CD4-positive, alpha-beta T cell treated with Interleukin-12 subunit alpha and Interleukin-12 subunit beta, for 1 hour (primary cell): Measurements from ENCODE around the gene FAM177A1.
"Not testable (repeated sequence)": the region's sequence is repeated elsewhere in the genome, so short reads cannot be mapped to it uniquely, and the experiment has no call there.

Source experiments
- DNase-seq: peaks from one replicate; pipeline ENCODE4 v3.0.0-alpha.2; 2020

Gene FAM177A1, protein sequence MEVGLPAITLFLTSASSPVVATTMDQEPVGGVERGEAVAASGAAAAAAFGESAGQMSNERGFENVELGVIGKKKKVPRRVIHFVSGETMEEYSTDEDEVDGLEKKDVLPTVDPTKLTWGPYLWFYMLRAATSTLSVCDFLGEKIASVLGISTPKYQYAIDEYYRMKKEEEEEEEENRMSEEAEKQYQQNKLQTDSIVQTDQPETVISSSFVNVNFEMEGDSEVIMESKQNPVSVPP

DNA sequence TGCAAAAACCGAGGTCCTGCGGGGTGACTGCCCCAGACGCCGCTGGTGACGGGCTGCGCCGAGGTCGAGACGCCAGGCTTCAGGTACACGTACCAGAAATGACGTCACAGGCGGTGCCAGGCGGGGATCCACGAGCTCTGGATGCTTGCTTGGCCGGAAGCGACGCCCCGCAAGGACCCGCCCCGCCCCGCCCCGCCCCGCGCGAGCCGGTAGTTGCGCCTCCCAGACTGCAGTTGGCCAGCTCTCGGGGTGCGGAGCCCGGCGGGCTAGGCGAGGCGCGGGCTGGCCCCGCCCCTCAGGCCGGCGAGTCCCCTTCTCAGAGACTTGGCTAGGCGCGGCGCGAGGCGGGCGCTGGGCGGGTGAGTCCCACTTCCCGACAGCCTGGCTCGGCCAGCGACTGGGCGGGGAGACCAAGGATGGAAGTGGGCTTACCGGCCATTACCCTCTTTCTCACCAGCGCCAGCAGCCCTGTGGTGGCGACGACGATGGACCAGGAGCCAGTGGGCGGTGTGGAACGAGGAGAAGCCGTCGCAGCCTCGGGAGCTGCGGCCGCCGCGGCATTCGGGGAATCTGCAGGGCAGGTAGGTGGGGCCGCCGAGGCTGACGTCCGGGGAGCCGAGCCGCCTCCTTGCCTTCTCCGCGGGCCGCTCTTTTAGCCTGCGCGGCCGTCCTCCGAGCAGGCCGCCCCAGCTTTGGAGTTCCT is at the start of gene FAM177A1:
FAM177A1 (plus strand) TSS at position 225 of the 703 bp plus-strand sequence; CDS start at position 417, 192 bp downstream.
- DNase-seq = peak; percentile 99

DNA sequence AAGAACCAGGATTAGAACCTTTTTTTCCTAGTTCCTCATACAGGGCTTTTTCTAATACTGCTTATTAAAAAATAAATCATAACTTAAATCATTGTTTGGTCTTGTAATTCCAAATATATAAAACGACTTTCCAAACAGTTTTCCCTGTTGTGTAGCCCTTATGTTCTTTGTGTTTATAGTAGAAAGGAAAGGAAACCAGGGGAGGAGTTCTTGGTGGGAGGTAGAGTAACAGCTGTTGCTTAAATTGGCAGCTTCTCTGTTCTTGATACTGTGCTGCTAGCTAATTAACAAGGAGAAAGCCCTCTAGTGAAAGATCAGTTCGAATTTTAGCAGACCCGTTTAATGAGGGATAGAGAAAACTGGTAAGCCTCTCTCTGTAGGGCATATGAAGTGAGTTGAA is 48.3 kb upstream of the FAM177A1 start:
- DNase-seq = no peak

DNA sequence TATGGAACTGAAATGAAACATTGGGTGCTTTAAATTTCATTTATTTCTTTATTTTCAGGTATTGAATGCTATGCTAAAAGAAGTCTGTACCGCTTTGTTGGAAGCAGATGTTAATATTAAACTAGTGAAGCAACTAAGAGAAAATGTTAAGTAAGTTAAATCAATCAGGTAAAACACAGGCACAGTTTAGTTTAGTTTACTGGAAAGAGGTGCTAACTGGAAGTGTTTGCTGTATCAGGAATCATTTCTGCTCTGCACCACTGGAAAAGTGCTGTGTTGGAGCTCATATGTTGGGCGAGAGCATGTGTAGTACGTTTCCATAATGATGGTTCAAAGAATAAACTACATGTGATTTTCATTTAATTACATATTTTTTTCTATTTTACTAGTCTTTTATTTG is 46.6 kb upstream of the FAM177A1 start:
- no peak for DNase-seq

DNA sequence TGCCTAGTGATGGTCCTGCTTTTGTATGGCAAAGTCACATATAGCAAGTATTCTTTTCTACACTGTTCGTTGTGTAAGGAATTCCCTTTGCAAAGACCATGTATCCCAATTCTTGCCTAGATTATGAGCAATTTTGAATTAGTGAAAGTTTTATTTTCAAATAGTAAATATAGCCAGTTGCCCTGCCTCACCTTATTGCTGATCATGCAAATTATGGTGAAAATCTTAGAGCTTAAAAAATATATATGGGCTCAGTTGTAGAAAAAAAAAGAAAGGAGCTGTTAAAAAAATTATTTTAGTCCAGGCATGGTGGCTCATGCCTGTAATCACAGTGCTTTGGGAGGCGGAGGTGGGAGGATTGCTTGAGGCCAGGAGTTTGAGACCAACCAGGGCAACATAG is 44.5 kb upstream of the FAM177A1 start:
- DNase-seq = no peak

DNA sequence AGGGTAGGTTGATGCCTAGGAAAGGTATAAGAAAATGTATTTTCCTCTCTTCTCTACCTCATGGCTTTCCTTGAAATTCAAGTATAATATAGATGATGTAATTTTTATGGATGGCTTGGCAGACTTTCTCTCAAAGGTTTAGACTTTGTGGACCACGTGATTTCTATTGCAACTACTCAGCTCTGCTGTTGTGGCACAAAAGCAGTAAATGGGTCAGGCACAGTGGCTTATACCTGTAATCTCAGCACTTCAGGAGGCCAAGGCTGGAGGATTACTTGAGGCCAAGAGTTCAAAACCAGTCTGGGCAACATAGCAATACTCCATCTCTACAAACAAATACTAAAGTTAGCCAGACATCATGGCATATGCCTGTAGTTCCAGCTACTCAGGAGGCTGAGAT is 41.2 kb upstream of the FAM177A1 start:
- DNase-seq = no peak

DNA sequence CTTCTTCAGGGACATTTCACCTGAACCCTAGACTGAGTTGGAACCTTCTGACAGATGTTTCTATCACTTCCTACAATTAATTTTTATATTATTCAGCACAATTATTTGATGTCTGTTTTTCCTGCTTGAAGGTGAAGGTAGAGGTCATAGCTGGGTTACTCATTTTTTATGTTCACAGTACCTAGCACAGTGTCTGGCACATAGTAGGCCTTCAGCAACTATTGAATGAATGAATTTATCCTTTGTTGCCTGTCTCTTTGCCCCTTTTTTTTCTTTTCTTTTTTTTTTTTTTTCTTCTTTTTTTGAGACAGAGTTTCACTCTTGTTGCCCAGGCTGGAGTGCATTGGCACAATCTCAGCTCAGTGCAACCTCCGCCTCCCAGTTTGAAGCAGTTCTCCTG is 29.5 kb upstream of the FAM177A1 start:
- no peak for DNase-seq

DNA sequence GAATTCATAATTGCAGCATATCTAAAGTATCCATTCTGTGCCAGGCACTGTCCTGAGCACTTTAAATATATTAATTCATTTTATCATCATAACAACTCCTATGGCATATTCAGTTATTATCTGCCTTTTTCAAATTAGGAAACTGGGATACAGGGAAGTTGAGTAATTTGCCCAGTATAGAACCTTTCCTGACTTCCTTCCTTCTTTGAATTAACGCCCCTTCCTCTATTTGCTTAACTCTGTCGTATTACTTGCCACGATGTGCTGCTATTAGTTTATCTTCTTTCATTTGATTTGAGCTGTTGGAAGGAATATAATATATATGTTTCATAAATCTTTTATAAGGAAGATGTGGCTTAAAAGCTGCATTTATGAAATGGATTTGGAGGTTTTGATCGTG is 25.4 kb upstream of the FAM177A1 start:
- no peak for DNase-seq

DNA sequence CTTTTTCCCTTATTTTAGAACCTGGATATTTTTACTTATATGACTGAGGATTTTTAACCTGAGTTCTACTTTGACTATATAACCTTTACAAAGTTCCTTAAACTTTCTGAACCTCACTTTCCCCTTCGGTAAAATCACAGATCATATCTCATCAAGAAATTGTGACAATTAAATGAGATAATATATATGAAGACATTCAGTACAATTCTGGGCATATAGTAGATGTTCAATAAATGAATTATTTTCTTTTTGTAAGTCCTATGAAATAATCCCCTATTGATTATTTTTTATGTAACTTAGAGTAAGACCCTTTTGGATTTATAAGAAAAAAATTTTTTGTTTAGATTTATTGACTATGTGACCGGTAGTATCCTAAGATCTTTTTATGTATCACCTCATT is 17.6 kb upstream of the FAM177A1 start:
- DNase-seq = no peak

DNA sequence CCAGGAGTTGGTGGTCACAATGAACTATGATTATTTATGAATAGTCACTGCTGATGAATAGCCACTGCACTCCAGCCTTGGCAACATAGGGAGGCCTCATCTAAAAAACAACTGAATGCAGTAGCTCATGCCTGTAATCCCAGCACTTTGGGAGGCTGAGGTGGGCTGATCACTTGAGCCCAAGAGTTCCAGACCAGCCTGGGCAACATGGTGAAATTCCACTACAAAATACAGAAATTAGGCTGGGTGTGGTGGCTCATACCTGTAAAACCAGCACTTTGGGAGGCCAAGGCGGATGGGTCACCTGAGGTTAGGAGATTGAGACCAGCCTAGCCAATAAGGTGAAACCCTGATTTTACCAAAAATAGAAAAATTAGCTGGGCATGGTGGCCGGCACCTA is 13.5 kb upstream of the FAM177A1 start:
- no peak for DNase-seq

DNA sequence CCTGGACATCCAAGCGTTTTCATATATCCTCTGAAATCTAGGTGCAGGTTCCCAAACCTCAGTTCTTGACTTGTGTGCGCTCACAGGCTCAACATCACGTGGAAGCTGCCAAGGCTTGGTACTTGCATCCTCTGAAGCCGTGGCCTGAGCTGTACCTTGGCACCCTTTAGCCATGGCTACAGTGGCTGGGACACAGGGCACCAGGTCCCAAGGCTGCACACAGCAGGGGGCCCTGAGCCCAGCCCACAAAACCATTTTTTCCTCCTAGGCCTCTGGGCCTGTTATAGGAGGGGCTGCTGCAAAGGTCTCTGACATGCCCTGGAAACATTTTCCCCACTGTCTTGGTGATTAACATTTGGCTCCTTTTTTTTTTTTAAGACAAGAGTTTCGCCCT is 11.6 kb upstream of the FAM177A1 start:
- DNase-seq = no peak

DNA sequence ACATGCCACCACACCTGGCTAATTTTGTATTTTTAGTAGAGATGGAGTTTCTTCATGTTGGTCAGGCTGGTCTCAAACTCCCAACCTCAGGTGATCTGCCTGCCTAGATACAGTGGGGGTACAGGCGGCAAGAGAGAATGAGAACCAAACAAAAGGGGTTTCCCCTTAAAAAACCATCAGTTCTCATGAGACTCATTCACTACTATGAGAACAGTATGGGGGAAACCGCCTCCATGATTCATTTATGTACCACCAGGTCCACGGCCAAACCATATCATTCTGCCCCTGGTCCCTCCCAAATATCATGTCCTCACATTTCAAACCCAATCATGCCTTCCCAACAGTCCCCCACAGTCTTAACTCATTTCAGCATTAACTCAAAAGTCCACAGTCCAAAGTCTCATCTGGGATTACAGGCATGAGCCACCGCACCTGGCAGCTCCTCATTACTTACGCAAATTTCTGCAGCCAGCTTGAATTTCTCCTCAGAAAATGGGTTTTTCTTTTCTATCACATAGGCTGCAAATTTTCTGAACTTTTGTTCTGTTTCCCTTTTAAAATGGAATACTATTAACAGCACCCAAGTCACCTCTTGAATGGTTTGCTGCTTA is 11.0 kb upstream of the FAM177A1 start:
- DNase-seq = not testable (repeated sequence)

DNA sequence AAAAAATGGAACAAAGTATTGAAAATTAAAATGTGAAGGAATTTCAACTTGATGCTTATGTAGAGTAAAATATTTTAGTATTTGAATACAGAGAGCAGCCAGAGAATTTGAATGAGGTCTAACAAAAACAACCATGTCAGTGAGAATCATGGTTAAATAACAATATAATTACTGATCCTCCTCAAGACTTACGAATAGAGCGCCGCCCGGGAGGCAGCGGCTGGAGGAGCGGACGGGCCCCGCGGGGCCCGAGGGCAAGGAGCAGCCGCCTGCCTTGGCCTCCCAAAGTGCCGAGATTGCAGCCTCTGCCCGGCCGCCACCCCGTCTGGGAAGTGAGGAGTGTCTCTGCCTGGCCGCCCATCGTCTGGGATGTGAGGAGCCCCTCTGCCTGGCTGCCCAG is 7.8 kb upstream of the FAM177A1 start:
- DNase-seq = not testable (repeated sequence)

DNA sequence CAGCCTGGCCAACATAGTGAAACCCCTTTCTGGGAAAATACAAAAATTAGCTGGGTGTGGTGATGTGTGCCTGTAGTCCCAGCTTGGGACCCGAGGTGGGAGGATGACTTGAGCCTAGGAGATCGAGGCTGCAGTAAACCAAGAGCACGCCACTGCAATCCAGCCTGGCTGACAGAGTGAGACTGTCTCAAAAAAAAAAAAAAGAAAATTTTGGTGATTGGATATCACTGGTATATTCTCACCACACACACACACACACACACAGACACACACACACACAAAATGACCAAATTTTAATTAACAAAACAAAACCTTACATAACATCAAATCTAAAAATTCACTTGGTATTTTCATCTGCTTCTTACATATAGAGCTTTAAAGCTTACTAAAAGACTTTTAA is 3.4 kb upstream of the FAM177A1 start:
- no peak for DNase-seq

DNA sequence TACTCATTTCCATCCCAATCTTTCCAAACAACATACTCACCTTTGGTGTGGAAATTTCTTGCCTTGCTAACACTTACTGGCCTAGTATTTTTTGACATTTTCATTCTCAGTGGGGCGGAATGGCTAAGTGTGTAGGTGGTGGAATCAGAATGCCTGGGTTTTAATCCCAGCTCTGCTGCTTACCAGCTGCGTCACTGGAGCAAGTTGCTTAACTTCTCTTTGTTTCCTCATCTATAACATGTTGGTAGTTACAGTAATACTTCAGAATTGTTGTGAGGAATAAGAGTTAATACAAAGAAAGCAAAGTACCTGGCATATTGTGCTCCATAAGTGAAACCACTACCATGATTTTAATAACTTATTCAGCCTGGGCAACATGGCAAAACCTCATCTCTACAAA is 3.0 kb upstream of the FAM177A1 start:
- DNase-seq = no peak

DNA sequence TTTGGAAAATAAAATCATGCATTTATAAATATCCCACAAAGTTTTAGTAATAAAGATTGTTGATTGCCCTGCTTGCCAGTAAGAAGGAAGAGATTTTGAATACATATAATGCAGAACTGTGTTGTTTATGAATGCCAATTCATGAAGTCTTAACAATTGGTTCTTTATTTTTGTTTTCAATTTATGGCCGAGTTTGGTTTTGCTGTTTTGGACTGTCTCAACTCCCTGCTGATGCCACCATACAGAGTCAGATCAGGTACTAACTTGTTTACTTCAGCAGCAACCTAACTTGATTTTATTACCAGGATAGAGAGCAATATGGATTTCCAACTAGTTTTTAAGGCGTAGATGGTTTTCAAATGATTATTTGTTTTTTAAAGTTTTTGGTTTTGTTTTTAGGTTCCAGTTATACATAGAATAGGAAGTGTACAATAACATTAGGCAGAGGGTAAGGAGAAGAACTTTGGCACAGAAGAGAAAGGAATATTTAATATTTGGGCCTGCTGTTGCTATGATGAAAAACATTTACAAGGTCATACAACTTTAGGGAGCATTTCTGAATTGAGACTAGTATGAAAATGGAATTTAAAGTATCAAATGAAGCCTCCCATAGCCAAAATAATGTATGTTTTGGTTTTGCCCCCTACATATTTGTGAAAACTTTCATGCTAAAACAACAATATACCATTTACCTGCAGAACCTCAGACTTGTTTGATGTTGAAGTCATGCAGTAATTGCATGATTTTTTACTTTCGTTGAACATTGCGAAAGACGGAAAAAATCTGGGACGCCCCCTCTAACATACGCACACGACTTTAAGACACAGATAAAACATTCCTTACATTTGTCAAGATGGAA is 904 bp upstream of the FAM177A1 start:
- peak; percentile 6 for DNase-seq

DNA sequence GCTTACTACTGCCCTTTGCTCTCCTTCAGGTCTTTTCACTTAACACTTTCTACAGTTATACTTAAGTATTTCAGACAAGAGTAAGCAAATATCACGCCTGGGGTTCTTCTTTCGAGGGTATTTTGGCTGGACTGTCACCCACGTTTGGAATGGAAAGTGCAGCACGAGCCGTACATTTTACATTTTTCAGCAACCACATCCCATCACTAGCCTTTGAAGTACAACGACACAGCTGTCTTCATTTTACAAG is 349 bp upstream of the FAM177A1 start:
- no peak for DNase-seq

DNA sequence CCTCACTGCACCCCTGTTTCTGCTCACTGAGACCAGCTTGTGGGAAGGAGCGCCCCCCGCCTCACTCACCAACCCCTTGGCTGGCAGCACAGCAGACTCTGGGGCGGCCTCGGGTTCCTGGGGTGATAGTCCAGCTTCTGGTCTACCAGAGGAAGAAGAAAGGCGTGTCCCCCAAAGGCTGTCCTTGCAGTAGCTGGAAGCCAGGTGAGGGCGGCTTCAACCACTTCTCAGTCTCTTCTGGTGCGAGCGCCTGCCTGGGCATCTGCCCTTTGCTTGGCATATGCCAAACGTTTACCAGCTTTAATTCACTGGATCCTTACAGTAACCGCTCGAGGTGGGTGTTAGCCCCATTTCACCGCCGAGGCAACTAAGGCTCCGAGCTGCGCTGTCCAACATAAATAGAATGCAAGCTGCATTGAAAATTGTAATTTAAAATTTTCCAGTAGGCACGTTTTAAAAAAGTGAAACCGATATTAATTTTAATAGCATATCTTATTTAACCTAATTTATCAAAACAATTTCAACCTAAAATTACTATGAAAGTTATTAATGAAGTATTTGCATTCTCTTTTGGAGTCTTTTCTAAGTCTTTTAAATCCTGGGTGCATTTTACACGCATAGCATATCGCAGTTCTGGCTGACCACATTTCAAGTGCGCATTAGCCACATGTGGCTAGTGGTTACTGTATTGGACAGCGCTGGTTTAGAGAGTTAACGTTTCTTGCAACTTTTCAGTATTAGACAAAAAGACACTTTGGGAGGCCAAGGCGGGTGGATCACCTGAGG is 872 bp downstream of the FAM177A1 start:
- peak; percentile 21 for DNase-seq

DNA sequence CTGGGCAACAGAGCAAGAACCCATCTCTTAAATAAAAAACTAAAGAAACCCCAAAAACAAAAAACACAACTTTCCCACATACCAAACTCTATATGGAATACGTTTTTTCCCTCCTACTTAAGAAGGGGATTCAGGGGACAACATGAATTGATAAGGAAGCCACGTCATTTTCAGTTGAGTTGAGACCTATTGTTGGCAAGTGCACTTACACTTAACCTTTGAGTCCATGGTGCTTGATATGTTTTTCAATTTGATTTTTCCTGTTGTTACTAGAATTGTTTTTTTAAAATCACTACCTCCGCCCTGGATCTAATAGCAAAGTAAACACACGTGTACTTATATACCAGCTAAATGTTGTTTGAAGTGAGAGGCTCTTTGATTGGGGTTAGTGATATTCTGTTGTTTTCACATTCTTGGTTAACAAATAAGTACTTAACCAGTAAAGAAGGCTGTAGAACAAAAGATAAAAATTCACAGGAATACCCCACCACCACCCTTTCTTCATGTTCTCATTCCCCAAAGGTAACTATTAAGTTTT is 2.0 kb downstream of the FAM177A1 start:
- no peak for DNase-seq

DNA sequence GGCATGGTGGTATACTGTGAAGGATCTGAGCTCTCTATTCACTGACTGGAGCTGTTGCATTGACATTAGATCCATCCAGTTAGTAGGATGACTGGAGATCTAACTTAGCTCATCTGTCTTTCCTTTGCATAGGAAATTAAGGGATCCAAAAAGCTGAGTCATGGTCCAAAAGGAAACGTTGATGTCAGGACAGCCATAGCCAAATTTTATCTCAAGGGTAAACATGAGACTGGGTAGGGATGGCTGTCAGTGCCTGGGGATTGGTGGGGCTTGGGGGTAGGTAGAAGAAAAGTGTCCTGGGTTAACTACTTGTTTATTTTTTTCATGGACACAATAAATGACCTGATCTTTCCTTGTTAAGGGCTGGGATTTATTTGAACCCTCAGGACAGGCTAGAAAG is 4.6 kb downstream of the FAM177A1 start:
- no peak for DNase-seq

DNA sequence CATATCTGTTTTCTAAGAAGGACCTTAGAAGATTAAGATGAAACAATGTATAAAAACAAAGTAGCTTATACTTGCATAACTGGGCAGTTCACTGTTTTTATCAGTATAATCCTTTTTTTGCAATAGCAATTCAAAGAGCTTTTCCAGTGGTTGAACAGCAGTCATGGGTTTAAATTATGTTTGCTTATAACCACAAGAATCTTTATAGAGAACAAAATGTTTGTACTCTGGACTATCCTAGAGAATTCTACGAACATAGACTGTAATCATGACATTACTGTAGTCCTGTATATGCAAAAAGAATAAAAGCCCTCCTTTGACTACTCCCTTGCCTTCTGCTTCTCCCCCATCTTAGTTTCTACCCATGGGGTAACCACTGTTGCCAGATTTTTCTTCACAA is 5.7 kb downstream of the FAM177A1 start:
- no peak for DNase-seq

DNA sequence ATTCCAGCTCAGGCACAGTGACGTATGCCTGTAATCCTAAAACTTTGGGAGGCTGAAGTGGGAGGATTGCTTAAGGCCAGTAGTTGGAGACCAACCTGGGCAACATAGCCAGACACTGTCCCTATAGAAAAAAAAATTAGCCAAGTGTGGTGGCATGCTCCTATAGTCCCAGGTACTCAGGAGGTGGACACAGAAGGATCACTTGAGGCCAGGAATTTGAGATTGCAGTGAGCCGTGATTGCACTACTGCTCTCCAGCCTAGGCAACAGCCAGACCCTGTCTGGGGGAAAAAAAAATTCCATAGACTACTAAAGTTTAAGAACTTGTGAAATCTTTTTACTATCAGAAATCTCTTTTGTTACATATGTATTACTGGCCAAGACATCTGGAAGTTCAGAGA is 6.6 kb downstream of the FAM177A1 start:
- DNase-seq = no peak

DNA sequence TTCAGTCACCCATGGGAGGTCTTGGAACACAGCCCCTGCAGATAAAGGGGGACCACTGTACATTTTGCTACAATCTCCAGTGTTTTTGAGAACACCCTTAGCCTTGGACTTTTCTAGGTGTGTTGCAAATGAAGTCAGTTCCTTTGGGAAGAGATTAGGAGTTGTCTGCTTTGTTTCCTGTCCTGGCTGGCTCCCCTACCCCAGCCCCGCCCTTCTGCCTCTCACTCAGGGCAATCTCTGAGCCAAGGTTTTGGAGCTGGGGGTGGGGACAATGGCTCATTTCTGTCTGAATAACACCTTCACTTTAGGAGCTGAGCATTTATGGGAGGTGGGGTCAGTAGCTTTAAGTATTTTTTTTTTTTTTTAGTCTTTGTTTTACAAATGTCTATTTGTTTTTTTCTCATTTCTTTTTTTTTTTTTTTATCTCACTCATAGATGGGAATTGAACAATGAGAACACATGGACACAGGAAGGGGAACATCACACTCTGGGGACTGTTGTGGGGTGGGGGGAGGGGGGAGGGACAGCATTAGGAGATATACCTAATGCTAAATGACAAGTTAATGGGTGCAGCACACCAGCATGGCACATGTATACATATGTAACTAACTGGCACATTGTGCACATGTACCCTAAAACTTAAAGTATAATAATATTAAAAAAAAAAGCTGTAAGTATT is 15.2 kb downstream of the FAM177A1 start:
- DNase-seq = not testable (repeated sequence)
